Stimulated activated CD8-positive, alpha-beta memory T cell treated with anti-CD3 and anti-CD28 coated beads, Interleukin-4, amount 100 ng/mL, for 48 hours (primary cell): ENCODE data around the gene OGT.
A peak's percentile ranks its signal among the peaks of the same experiment; 100 is the strongest.
"Not testable (repeated sequence)": the region's sequence is repeated elsewhere in the genome, so short reads cannot be mapped to it uniquely, and the experiment has no call there.

Source experiments
- DNase-seq: peaks from one replicate; pipeline ENCODE4 v3.0.0-alpha.2; 2020

OGT gene

GRCh38 chrX:71599965-71600364 is 67.1 kb downstream of the OGT start:
- DNase-seq, result no peak

- no peak for DNase-seq
Observed at GRCh38 chrX:71603618-71604017, 70.7 kb downstream of the OGT start.

GRCh38 chrX:71604141-71604540 is 71.2 kb downstream of the OGT start:
- DNase-seq, result no peak

- no peak for DNase-seq
Observed at GRCh38 chrX:71604796-71605568, 72.1 kb downstream of the OGT start.

- no peak for DNase-seq
Observed at GRCh38 chrX:71606536-71607216, 73.8 kb downstream of the OGT start.

GRCh38 chrX:71607488-71607887 is 74.6 kb downstream of the OGT start:
- no peak for DNase-seq

- DNase-seq, result no peak
Observed at GRCh38 chrX:71609095-71609750, 76.3 kb downstream of the OGT start.

- not testable (repeated sequence) for DNase-seq
Observed at GRCh38 chrX:71611736-71612135, 78.8 kb downstream of the OGT start.

GRCh38 chrX:71612256-71612655 is 79.4 kb downstream of the OGT start:
- DNase-seq, result no peak

- no peak for DNase-seq
Observed at GRCh38 chrX:71615056-71615455, 82.2 kb downstream of the OGT start.

- DNase-seq, result peak; percentile 48
Observed at GRCh38 chrX:71615954-71616353, 83.0 kb downstream of the OGT start.

- DNase-seq, result peak; percentile 58
Observed at GRCh38 chrX:71616672-71617529, 84.0 kb downstream of the OGT start.

GRCh38 chrX:71617742-71618141 is 84.8 kb downstream of the OGT start:
- DNase-seq, result peak; percentile 37

GRCh38 chrX:71618303-71618721 is 85.4 kb downstream of the OGT start, which contains the start of gene CXCR3:
Gene CXCR3 (minus strand): TSS chrX:71618511. CDS start chrX:71618449, 62 bp downstream.
- DNase-seq, result peak; percentile 81

- DNase-seq, result peak; percentile 28
Observed at GRCh38 chrX:71618787-71619186, 85.9 kb downstream of the OGT start.

- peak; percentile 70 for DNase-seq
Observed at GRCh38 chrX:71619193-71619592, 86.3 kb downstream of the OGT start.

GRCh38 chrX:71619986-71620385 is 87.1 kb downstream of the OGT start:
- DNase-seq, result no peak

GRCh38 chrX:71621603-71622002 is 88.7 kb downstream of the OGT start:
- DNase-seq, result no peak

- DNase-seq, result no peak
Observed at GRCh38 chrX:71622032-71622575, 89.2 kb downstream of the OGT start.

GRCh38 chrX:71622576-71623450 is 89.9 kb downstream of the OGT start:
- peak; percentile 72 for DNase-seq

- peak; percentile 31 for DNase-seq
Observed at GRCh38 chrX:71623714-71624113, 90.8 kb downstream of the OGT start.
